GM12892 (cell line): Measurements from ENCODE around the gene C1orf232. TPM values are rescaled to one million over a fixed set of nuclear protein-coding genes. Genes with fewer than 3 reads are reported as not detected.

Experiments
- DNase-seq: peaks from one replicate; pipeline ENCODE4 v3.0.0; 2011; ENCODE audit not compliant: insufficient read length
- FAIRE-seq: peaks from 2 replicates; lab custom pipeline; 2011; peaks lifted over from hg19 to GRCh38; lab: Jason Lieb, UNC
- POLR2A ChIP-seq: IDR thresholded peaks from 2 replicates; pipeline ENCODE4 v1.6.1; 2011; ENCODE audit warnings: low read depth, low read length, control low read depth
- POLR2AphosphoS5 ChIP-seq: IDR thresholded peaks from 2 replicates; pipeline ENCODE4 v1.6.1; 2011; ENCODE audit warnings: low read depth, low read length, control low read depth
- TAF1 ChIP-seq: IDR thresholded peaks from 2 replicates; pipeline ENCODE4 v1.6.1; 2011; ENCODE audit warnings: low read depth, mild to moderate bottlenecking, control low read depth, low read length, borderline replicate concordance
- polyA plus RNA-seq: library from polyadenylated mRNA; unstranded; fragments of >200 nt; gene quantifications from one replicate; pipeline ENCODE4 v1.2.1, GENCODE V29; 2012; ENCODE audit warnings: missing spikeins, inconsistent platforms; ENCODE audit not compliant: missing spikeins

The C1orf232 gene
- polyA plus RNA-seq, result not detected

- DNase-seq, result no peak
- TF ChIP-seq POLR2AphosphoS5 (no peak), POLR2A (no peak), TAF1 (no peak)
- no peak for FAIRE-seq
Observed at GRCh38 chr1:26168410-26169197, at the start of gene C1orf232. Gene C1orf232, minus strand, starts transcription at chr1:26168963. Its CDS starts 464 bp downstream, at chr1:26168499.

GRCh38 chr1:26215246-26215645 lies 46.5 kb upstream of the C1orf232 start:
- no peak for DNase-seq
- FAIRE-seq, result no peak
- TF ChIP-seq POLR2AphosphoS5, result no peak
- TF ChIP-seq TAF1, result no peak

GRCh38 chr1:26213335-26213905 lies 44.7 kb upstream of the C1orf232 start:
- TF ChIP-seq TAF1, result no peak
- no peak for TF ChIP-seq POLR2A
- TF ChIP-seq POLR2AphosphoS5, result no peak
- FAIRE-seq, result no peak
- no peak for DNase-seq

GRCh38 chr1:26212726-26213125 lies 44.0 kb upstream of the C1orf232 start:
- TF ChIP-seq POLR2A (no peak), TAF1 (no peak), POLR2AphosphoS5 (no peak)
- FAIRE-seq (no peak), DNase-seq (no peak)

- TF ChIP-seq POLR2A, result no peak
- TF ChIP-seq POLR2AphosphoS5, result no peak
- no peak for TF ChIP-seq TAF1
- no peak for DNase-seq
- no peak for FAIRE-seq
Observed at GRCh38 chr1:26210147-26210870, 41.5 kb upstream of the C1orf232 start.

GRCh38 chr1:26203642-26204318 lies 35.0 kb upstream of the C1orf232 start:
- DNase-seq (no peak), FAIRE-seq (no peak)

GRCh38 chr1:26200413-26200812 lies 31.6 kb upstream of the C1orf232 start:
- TF ChIP-seq POLR2A, result no peak
- no peak for TF ChIP-seq TAF1
- TF ChIP-seq POLR2AphosphoS5, result no peak
- no peak for DNase-seq

More at GRCh38 chr1:26203642-26204318, 35.0 kb upstream of the C1orf232 start:
- TF ChIP-seq TAF1 (no peak), POLR2A (no peak), POLR2AphosphoS5 (no peak)

GRCh38 chr1:26197813-26198212 lies 29.1 kb upstream of the C1orf232 start:
- no peak for TF ChIP-seq POLR2A
- TF ChIP-seq POLR2AphosphoS5, result no peak
- no peak for TF ChIP-seq TAF1
- FAIRE-seq, result no peak
- no peak for DNase-seq

More at GRCh38 chr1:26200413-26200812, 31.6 kb upstream of the C1orf232 start:
- no peak for FAIRE-seq

- FAIRE-seq, result no peak
- DNase-seq, result no peak
- TF ChIP-seq POLR2AphosphoS5 (no peak), TAF1 (no peak), POLR2A (no peak)
Observed at GRCh38 chr1:26197301-26197700, 28.5 kb upstream of the C1orf232 start.

GRCh38 chr1:26195805-26196204 lies 27.0 kb upstream of the C1orf232 start:
- DNase-seq (no peak), FAIRE-seq (no peak)
- TF ChIP-seq POLR2AphosphoS5 (no peak), TAF1 (no peak), POLR2A (no peak)

GRCh38 chr1:26191739-26192138 lies 23.0 kb upstream of the C1orf232 start:
- TF ChIP-seq POLR2AphosphoS5, result no peak
- no peak for TF ChIP-seq TAF1
- no peak for TF ChIP-seq POLR2A
- DNase-seq (no peak), FAIRE-seq (no peak)
